Stimulated activated CD4-positive, alpha-beta T cell treated with anti-CD3 and anti-CD28 coated beads, Interleukin-4, amount 100 ng/mL, for 4 hours (primary cell): ENCODE measurements around the gene MRPS33.
"Not testable (repeated sequence)": the region's sequence is repeated elsewhere in the genome, so short reads cannot be mapped to it uniquely, and the experiment has no call there.

Source experiments
- DNase-seq, 2 experiments: peaks; one replicate each; pipeline ENCODE4 v3.0.0-alpha.2; 2020

MRPS33 gene

GRCh38 chr7:141012044-141012685 is 2.6 kb downstream of the MRPS33 start:
- DNase-seq, result peak; percentile 61 to 74

GRCh38 chr7:141011443-141011842 is 3.3 kb downstream of the MRPS33 start:
- no peak for DNase-seq

- no peak for DNase-seq
Observed at GRCh38 chr7:141003172-141004065, 11.3 kb downstream of the MRPS33 start.

GRCh38 chr7:141001546-141001945 is 13.2 kb downstream of the MRPS33 start:
- no peak for DNase-seq

- no peak for DNase-seq
Observed at GRCh38 chr7:141001122-141001521, 13.6 kb downstream of the MRPS33 start.

- DNase-seq, result no peak
Observed at GRCh38 chr7:140998715-140999114, 16.0 kb downstream of the MRPS33 start.

GRCh38 chr7:140992422-140992821 is 22.3 kb downstream of the MRPS33 start:
- no peak for DNase-seq

- no peak for DNase-seq
Observed at GRCh38 chr7:140990193-140990962, 24.4 kb downstream of the MRPS33 start.

- DNase-seq, result no peak
Observed at GRCh38 chr7:140989068-140989467, 25.7 kb downstream of the MRPS33 start.

- no peak for DNase-seq
Observed at GRCh38 chr7:140983802-140984201, 30.9 kb downstream of the MRPS33 start.

GRCh38 chr7:140982508-140982907 is 32.2 kb downstream of the MRPS33 start:
- no peak for DNase-seq

GRCh38 chr7:140981951-140982350 is 32.8 kb downstream of the MRPS33 start:
- no peak for DNase-seq

GRCh38 chr7:140977741-140978140 is 37.0 kb downstream of the MRPS33 start:
- no peak for DNase-seq

- DNase-seq, result no peak
Observed at GRCh38 chr7:140972876-140973829, 41.6 kb downstream of the MRPS33 start.

GRCh38 chr7:140972344-140972743 is 42.4 kb downstream of the MRPS33 start:
- no peak for DNase-seq

- no peak for DNase-seq
Observed at GRCh38 chr7:140967438-140967837, 47.3 kb downstream of the MRPS33 start.

GRCh38 chr7:140966561-140967233 is 48.1 kb downstream of the MRPS33 start:
- no peak for DNase-seq

GRCh38 chr7:140961117-140961516 is 53.6 kb downstream of the MRPS33 start:
- DNase-seq, result no peak

GRCh38 chr7:140956997-140957396 is 57.8 kb downstream of the MRPS33 start:
- DNase-seq, result not testable (repeated sequence)
